GM13976 (cell line): ENCODE data around the gene FRK.

ENCODE experiments used
- DNase-seq: peaks from one replicate; pipeline ENCODE4 v3.0.0; 2012; ENCODE audit warnings: low spot score
- in situ Hi-C: fragments of 300-500 bp; cut with MboI; formaldehyde crosslinking; loops from one replicate; pipeline ENCODE4 v1.12.0; 2022; ENCODE audit warnings: low sequenced_read_pairs, mixed read lengths, inconsistent platforms; ENCODE audit not compliant: unreplicated experiment
- TF ChIP-seq, protein P1 (sequence below): IDR thresholded peaks from 2 replicates; pipeline ENCODE4 v1.5.1; 2012; ENCODE audit warnings: borderline replicate concordance, mild to moderate bottlenecking; ENCODE audit not compliant: insufficient read depth; ENCODE audit errors: extremely low read depth, missing control alignments, control extremely low read depth

The FRK gene

DNA sequence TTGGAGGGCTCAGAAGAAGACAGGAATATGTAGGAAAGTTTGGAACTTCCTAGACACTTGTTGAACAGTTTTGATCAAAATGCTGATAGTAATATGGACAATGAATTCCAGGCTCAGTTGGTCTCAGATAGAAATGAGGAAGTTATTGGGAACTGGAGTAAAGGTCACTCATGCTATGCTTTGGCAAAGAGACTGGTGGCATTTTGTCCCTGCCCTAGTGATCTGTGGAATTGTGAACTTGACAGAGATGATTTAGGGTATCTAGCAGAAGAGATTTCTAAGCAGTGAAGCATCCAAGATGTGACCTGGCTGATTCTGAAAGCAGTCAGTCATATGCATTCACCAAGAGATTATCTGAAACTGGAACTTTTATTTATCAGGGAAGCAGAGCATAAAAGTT lies 45.1 kb downstream of the FRK start:
- DNase-seq, result no peak
- in situ Hi-C loops, result no loop called here
- TF ChIP-seq, protein P1, sequence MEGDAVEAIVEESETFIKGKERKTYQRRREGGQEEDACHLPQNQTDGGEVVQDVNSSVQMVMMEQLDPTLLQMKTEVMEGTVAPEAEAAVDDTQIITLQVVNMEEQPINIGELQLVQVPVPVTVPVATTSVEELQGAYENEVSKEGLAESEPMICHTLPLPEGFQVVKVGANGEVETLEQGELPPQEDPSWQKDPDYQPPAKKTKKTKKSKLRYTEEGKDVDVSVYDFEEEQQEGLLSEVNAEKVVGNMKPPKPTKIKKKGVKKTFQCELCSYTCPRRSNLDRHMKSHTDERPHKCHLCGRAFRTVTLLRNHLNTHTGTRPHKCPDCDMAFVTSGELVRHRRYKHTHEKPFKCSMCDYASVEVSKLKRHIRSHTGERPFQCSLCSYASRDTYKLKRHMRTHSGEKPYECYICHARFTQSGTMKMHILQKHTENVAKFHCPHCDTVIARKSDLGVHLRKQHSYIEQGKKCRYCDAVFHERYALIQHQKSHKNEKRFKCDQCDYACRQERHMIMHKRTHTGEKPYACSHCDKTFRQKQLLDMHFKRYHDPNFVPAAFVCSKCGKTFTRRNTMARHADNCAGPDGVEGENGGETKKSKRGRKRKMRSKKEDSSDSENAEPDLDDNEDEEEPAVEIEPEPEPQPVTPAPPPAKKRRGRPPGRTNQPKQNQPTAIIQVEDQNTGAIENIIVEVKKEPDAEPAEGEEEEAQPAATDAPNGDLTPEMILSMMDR, result no peak

DNA sequence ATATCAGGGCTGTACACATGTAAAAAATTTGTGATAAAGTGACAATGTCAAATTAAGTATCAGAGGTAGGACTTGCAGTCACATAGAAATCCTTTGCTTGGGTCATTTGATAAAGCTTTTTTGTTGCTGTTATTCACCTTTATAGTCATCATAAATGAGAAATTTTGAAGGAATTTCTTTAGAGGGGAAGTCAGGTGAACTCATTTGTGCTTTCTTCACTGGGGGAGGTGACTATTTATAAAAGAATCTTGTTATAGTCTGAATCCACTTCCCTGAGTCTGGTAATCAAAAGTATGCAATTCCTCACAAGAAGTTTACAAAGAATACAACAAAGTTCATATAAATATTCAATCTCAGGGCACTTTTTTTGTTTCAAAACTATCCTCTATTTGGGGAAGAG lies 47.7 kb downstream of the FRK start:
- in situ Hi-C loops, result loop anchor here (5.0 kb wide), 1 partner anchor 84 kb away; no protein-coding TSS in a partner anchor
- TF ChIP-seq, protein P1, result no peak
- DNase-seq, result no peak

DNA sequence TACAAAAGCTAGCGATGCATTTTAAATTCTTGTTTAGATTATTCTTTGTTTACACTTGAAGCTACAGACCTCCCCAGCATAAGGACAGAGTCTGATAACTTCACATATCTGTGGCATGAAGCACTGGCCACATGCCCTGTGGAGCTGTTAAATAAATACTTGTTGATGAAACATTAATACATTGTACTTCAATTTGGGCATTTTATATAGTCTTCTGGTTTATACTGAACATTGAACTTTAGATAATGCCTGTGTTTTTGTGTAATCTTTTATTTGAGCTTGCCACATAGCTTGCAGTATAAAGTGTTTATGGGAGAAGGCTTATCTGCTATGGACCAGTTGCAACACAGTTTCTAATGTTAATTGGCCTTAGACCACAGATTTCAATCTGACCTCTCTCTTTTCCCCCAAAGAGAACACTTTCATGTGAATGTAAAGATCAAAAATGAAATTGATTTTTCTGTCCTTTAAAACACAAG lies 48.2 kb downstream of the FRK start:
- TF ChIP-seq, protein P1, result no peak
- in situ Hi-C loops, result loop anchor here (5.0 kb wide), 1 partner anchor 85 kb away; no protein-coding TSS in a partner anchor
- no peak for DNase-seq

DNA sequence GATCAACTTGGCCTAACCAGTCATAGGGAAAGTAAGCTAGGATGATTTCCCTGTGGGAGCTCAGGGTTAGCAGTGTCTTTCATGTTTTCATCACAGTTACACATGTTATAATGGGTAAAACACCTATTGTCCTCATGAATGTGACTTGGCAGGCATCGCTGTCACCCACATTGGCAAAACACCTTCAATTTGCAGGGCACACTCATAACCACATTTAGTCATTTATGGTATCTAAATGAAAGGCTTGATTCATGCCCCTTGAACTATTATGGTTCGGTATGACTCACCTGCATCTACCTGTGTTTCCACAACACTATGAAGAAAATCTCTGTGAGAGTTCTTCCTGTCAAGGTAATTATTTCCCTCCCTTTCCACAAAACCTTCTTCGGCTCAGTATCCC lies 49.2 kb downstream of the FRK start:
- no peak for DNase-seq
- in situ Hi-C loops, result loop anchor here (5.0 kb wide), 1 partner anchor 86 kb away; no protein-coding TSS in a partner anchor
- TF ChIP-seq, protein P1, result no peak

DNA sequence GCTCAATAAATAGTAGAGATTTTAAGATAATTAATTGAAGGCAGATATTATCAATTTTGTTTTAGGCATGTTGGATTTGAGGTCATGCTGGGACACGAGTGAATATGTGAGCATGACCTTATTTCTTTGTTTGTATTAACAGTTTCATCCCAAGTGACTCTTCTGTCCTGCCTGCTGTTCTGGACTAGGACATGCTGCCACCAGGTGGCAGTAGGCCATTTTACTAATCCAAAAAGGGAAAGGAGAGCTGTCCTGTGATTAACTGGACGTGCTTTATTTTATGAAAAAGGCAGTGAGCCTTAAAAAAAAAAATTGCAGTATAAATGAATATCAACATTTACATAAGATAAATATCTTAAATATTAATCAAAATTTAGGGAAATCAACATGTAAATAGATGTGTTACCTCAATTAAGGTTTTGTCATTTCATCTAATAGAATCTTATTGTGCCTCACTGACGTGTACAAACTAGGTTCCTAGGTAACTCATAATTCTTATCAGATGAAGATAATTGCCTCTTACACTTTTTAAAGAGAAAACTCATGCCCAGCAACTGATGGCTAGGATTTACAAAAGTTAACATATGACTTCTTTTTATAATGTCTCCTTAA lies 49.8 kb downstream of the FRK start:
- in situ Hi-C loops, result loop anchor here (5.0 kb wide), 1 partner anchor 86 kb away; no protein-coding TSS in a partner anchor
- peak; percentile 13 for DNase-seq
- TF ChIP-seq, protein P1, result peak; percentile 83

DNA sequence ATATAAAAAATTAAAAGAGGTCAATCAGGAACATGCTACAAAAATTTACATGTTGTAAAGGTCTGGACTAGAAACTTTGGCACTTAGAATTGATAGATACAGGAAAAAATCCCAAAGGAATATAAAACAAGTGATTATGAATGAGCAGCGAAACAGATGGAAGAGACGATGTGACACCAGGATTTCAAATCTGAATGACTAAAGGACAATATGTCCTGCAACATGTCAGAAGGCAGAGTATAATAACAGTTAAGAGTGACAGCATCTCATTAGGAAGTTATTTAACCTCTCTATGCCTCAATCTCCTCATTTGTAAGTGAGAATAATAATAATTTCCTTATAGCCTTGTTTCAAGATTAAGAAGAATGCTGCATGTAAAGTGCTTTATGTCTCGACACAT lies 50.3 kb downstream of the FRK start:
- no peak for DNase-seq
- in situ Hi-C loops, result loop anchor here (5.0 kb wide), 1 partner anchor 87 kb away; no protein-coding TSS in a partner anchor
- TF ChIP-seq, protein P1, result no peak
